WTC11 (cell line): ENCODE measurements around the gene MVB12A. TPM values are rescaled to one million over a fixed set of nuclear protein-coding genes. Genes with fewer than 3 reads are reported as not detected.

ENCODE experiments used
- ATAC-seq: fragments of 200-7000 bp; cut with Tn5 transposase; 2 replicates; pipeline ENCODE4 v1.10.0; 2021; ENCODE audit warnings: mild to moderate bottlenecking, moderate library complexity
- CTCF ChIA-PET: fragments of 300-600 bp; sonication (Branson Sonifier 250); formaldehyde crosslinking; loops from one replicate; lab custom pipeline; 2021; ENCODE audit warnings: antibody characterized with exemption; lab: Charles Lee
- POLR2A ChIA-PET: fragments of 350-600 bp; sonication (Branson Sonifier 250); formaldehyde crosslinking; loops from one replicate; lab custom pipeline; 2021; ENCODE audit warnings: antibody characterized with exemption; lab: Charles Lee
- DNase-seq: peaks from one replicate; pipeline ENCODE4 v3.0.0; 2021; ENCODE audit warnings: low spot score
- H3K27ac Mint-ChIP-seq: 2 replicates; pipeline ENCODE4 v1.8.0; 2021; ENCODE audit warnings: mixed read lengths
- H3K27me3 Mint-ChIP-seq: 2 replicates; pipeline ENCODE4 v1.8.0; 2021; ENCODE audit warnings: low read depth, mild to moderate bottlenecking, moderate library complexity, mixed read lengths
- H3K36me3 Mint-ChIP-seq: 2 replicates; pipeline ENCODE4 v1.8.0; 2021; ENCODE audit warnings: mixed read lengths
- H3K4me1 Mint-ChIP-seq: 2 replicates; pipeline ENCODE4 v1.8.0; 2022; ENCODE audit warnings: mixed read lengths
- H3K4me3 Mint-ChIP-seq: 2 replicates; pipeline ENCODE4 v1.8.0; 2021; ENCODE audit warnings: mild to moderate bottlenecking, moderate library complexity, mixed read lengths
- H3K9me3 Mint-ChIP-seq: 2 replicates; pipeline ENCODE4 v1.8.0; 2021; ENCODE audit warnings: mixed read lengths
- ATF6 ChIP-seq: sonication (generic); formaldehyde crosslinking; IDR thresholded peaks from 2 replicates; pipeline ENCODE4 v1.8.1; 2023; ENCODE audit warnings: mild to moderate bottlenecking, missing genetic modification reagents
- CBFB ChIP-seq: sonication (generic); formaldehyde crosslinking; IDR thresholded peaks from 2 replicates; pipeline ENCODE4 v1.8.1; 2022; ENCODE audit warnings: mild to moderate bottlenecking, low read depth, missing genetic modification reagents
- FOXP4 ChIP-seq: sonication (generic); formaldehyde crosslinking; IDR thresholded peaks from 2 replicates; pipeline ENCODE4 v1.8.0; 2022; ENCODE audit warnings: mild to moderate bottlenecking, missing genetic modification reagents
- GTF2I ChIP-seq: fragments of 250-450 bp; sonication (Bioruptor Pico); conservative IDR thresholded peaks from 2 replicates; pipeline ENCODE4 v1.4.0; 2021; ENCODE audit warnings: mild to moderate bottlenecking
- IRF2 ChIP-seq: sonication (generic); formaldehyde crosslinking; IDR thresholded peaks from 2 replicates; pipeline ENCODE4 v1.8.0; 2022; ENCODE audit warnings: low read depth, missing genetic modification reagents, borderline replicate concordance
- JAZF1 ChIP-seq: fragments of 250-450 bp; sonication (Bioruptor Pico); IDR thresholded peaks from 2 replicates; pipeline ENCODE4 v1.9.0; 2021; ENCODE audit warnings: moderate library complexity, mild to moderate bottlenecking, inconsistent platforms
- MLX ChIP-seq: sonication (generic); formaldehyde crosslinking; IDR thresholded peaks from 2 replicates; pipeline ENCODE4 v1.8.1; 2023; ENCODE audit warnings: mild to moderate bottlenecking, missing genetic modification reagents, moderate library complexity
- MXD4 ChIP-seq: fragments of 250-450 bp; sonication (Bioruptor Pico); IDR thresholded peaks from 2 replicates; pipeline ENCODE4 v1.8.0; 2021; ENCODE audit warnings: mild to moderate bottlenecking, moderate library complexity, borderline replicate concordance
- NFATC4 ChIP-seq: fragments of 250-450 bp; sonication (Bioruptor Pico); IDR thresholded peaks from 2 replicates; pipeline ENCODE4 v1.9.0; 2021; ENCODE audit warnings: mild to moderate bottlenecking
- NR1H2 ChIP-seq: sonication (generic); formaldehyde crosslinking; IDR thresholded peaks from 2 replicates; pipeline ENCODE4 v1.9.0; 2021; ENCODE audit warnings: mild to moderate bottlenecking, moderate library complexity, missing genetic modification reagents
- OVOL2 ChIP-seq: fragments of 250-450 bp; sonication (Bioruptor Pico); IDR thresholded peaks from 2 replicates; pipeline ENCODE4 v1.9.0; 2021; ENCODE audit warnings: mild to moderate bottlenecking, borderline replicate concordance
- PREB ChIP-seq: sonication (generic); formaldehyde crosslinking; IDR thresholded peaks from 2 replicates; pipeline ENCODE4 v1.8.1; 2022; ENCODE audit warnings: mild to moderate bottlenecking, missing genetic modification reagents, moderate library complexity, borderline replicate concordance
- TEAD1 ChIP-seq: sonication (generic); formaldehyde crosslinking; IDR thresholded peaks from 2 replicates; pipeline ENCODE4 v1.8.0; 2022; ENCODE audit warnings: mild to moderate bottlenecking, missing genetic modification reagents
- USF1 ChIP-seq: sonication (generic); formaldehyde crosslinking; IDR thresholded peaks from 2 replicates; pipeline ENCODE4 v1.8.0; 2022; ENCODE audit warnings: mild to moderate bottlenecking, missing genetic modification reagents
- ZMAT4 ChIP-seq: fragments of 250-450 bp; sonication (Bioruptor Pico); IDR thresholded peaks from 2 replicates; pipeline ENCODE4 v1.9.0; 2021; ENCODE audit warnings: mild to moderate bottlenecking
- ZNF138 ChIP-seq: sonication (generic); formaldehyde crosslinking; conservative IDR thresholded peaks from 2 replicates; pipeline ENCODE4 v1.8.1; 2022; ENCODE audit warnings: mild to moderate bottlenecking, moderate library complexity, missing genetic modification reagents
- ZNF317 ChIP-seq: sonication (generic); formaldehyde crosslinking; IDR thresholded peaks from 2 replicates; pipeline ENCODE4 v1.8.1; 2023; ENCODE audit warnings: low read depth, mild to moderate bottlenecking, moderate library complexity, missing genetic modification reagents, borderline replicate concordance
- ZNF396 ChIP-seq: fragments of 250-450 bp; sonication (Bioruptor Pico); IDR thresholded peaks from 2 replicates; pipeline ENCODE4 v1.8.0; 2021; ENCODE audit warnings: mild to moderate bottlenecking, moderate library complexity, borderline replicate concordance
- ZNF416 ChIP-seq: fragments of 250-450 bp; sonication (Bioruptor Pico); IDR thresholded peaks from 2 replicates; pipeline ENCODE4 v1.9.0; 2021; ENCODE audit warnings: mild to moderate bottlenecking, inconsistent platforms
- total RNA-seq: library from RNA; stranded (reverse); gene quantifications from 3 replicates; pipeline ENCODE4 v1.2.3, GENCODE V29; 2021

The MVB12A gene
- total RNA-seq, 1 experiment from 2014 or later = 58.7 TPM

GRCh38 chr19:17445526-17446165 lies 25.8 kb downstream of the MVB12A start:
- Mint-ChIP-seq H3K4me3 (no peak overlapping the region), H3K9me3 (peaks cover 12% of the 10 kb centered on the region), H3K36me3 (peaks cover 5% of the 10 kb centered on the region), H3K27ac (no peak overlapping the region), H3K27me3 (peaks cover 20% of the 10 kb centered on the region), H3K4me1 (peaks cover 3% of the 10 kb centered on the region; the same call in 1 of the 2 replicates)
- DNase-seq = no peak
- ATAC-seq = no peak
- TF ChIP-seq NR1H2 (no peak), ZNF416 (CRISPR knock-in tag) (no peak), IRF2 (CRISPR knock-in tag) (no peak), ATF6 (no peak), NFATC4 (no peak), JAZF1 (CRISPR knock-in tag) (no peak), ZNF317 (CRISPR knock-in tag) (no peak), PREB (CRISPR knock-in tag) (no peak), TEAD1 (no peak), MXD4 (no peak), FOXP4 (CRISPR knock-in tag) (no peak), MLX (CRISPR knock-in tag) (no peak), GTF2I (CRISPR knock-in tag) (no peak), CBFB (CRISPR knock-in tag) (no peak), ZMAT4 (CRISPR knock-in tag) (no peak), OVOL2 (no peak), USF1 (CRISPR knock-in tag) (no peak), ZNF396 (CRISPR knock-in tag) (no peak)
- CTCF ChIA-PET = interaction anchor here (1.2 to 1.9 kb wide), 2 partner anchors 21 to 50 kb away, joined by 4 to 6 read pairs; no protein-coding TSS in a partner anchor
- POLR2A ChIA-PET = no interaction called here

- POLR2A ChIA-PET = no interaction called here
Observed at GRCh38 chr19:17447704-17448130, 27.9 kb downstream of the MVB12A start.

More at GRCh38 chr19:17447704-17448130, 27.9 kb downstream of the MVB12A start:
- Mint-ChIP-seq H3K9me3 (peaks cover 3% of the 10 kb centered on the region), H3K4me1 (peaks cover 3% of the 10 kb centered on the region; the same call in 1 of the 2 replicates), H3K4me3 (peak overlapping the region; percentile 70), H3K27me3 (peaks cover 20% of the 10 kb centered on the region), H3K27ac (no peak overlapping the region), H3K36me3 (no peaks in the 10 kb centered on the region)
- 0 out of 2 replicates have a peak, but pooled peaks have one; percentile 13 for TF ChIP-seq NFATC4
- TF ChIP-seq ZNF138 (CRISPR knock-in tag) = no peak
- CTCF ChIA-PET = interaction anchor here (0.6 to 2.2 kb wide), 16 partner anchors 10 to 542 kb away, joined by 3 to 14 read pairs (median 6); partner anchors contain the start of genes MVB12A and SLC27A1
- no peak for DNase-seq
- no peak for ATAC-seq
